ENCODE measurements around the gene HYLS1. TPM values are rescaled to one million over a fixed set of nuclear protein-coding genes. Genes with fewer than 3 reads are reported as not detected.
A peak's percentile ranks its signal among the peaks of the same experiment; 100 is the strongest.
"Not testable (repeated sequence)": the region's sequence is repeated elsewhere in the genome, so short reads cannot be mapped to it uniquely, and the experiment has no call there.

The HYLS1 gene
- total RNA-seq, 1 donor from 2014 or later = 4.7 TPM

GRCh38 chr11:125903711-125904659 lies 16.5 kb downstream of the HYLS1 start, which contains the start of gene DDX25:
Gene DDX25, plus strand, starts transcription at chr11:125904508. Its CDS starts 10 bp downstream, at chr11:125904518.
- no peak for TF ChIP-seq CTCF (IDR thresholded peaks at IDR 0.05; ENCODE audit: partially characterized antibody, unreplicated experiment)
- Mint-ChIP-seq H3K9me3 (ENCODE audit: unreplicated experiment) (peaks cover 8% of the 10 kb centered on the region), H3K27me3 (ENCODE audit: unreplicated experiment) (no peaks in the 10 kb centered on the region), H3K36me3 (ENCODE audit: unreplicated experiment) (peaks cover 8% of the 10 kb centered on the region), H3K4me3 (ENCODE audit: unreplicated experiment) (peak within 1 kb of the TSS; percentile 88), H3K4me1 (ENCODE audit: low read depth, unreplicated experiment) (peaks cover 6% of the 10 kb centered on the region), H3K27ac (ENCODE audit: unreplicated experiment) (peak within 1 kb of the TSS; percentile 24)
- DNase-seq = peak; percentile 88

GRCh38 chr11:125904678-125905077 lies 17.2 kb downstream of the HYLS1 start:
- Mint-ChIP-seq H3K36me3 (ENCODE audit: unreplicated experiment) (peaks cover 8% of the 10 kb centered on the region), H3K27me3 (ENCODE audit: unreplicated experiment) (no peaks in the 10 kb centered on the region), H3K4me1 (ENCODE audit: low read depth, unreplicated experiment) (peaks cover 6% of the 10 kb centered on the region), H3K9me3 (ENCODE audit: unreplicated experiment) (peaks cover 8% of the 10 kb centered on the region), H3K4me3 (ENCODE audit: unreplicated experiment) (peak overlapping the region; percentile 59), H3K27ac (ENCODE audit: unreplicated experiment) (no peak overlapping the region)
- no peak for TF ChIP-seq CTCF (IDR thresholded peaks at IDR 0.05; ENCODE audit: partially characterized antibody, unreplicated experiment)
- no peak for DNase-seq

GRCh38 chr11:125910226-125910849 lies 22.9 kb downstream of the HYLS1 start:
- peaks cover 2% of the 10 kb centered on the region for H3K27me3 Mint-ChIP-seq (ENCODE audit: unreplicated experiment)
- H3K9me3 Mint-ChIP-seq (ENCODE audit: unreplicated experiment) = peaks cover 3% of the 10 kb centered on the region
- TF ChIP-seq CTCF (IDR thresholded peaks at IDR 0.05; ENCODE audit: partially characterized antibody, unreplicated experiment) = no peak
- H3K36me3 Mint-ChIP-seq (ENCODE audit: unreplicated experiment) = peaks cover 5% of the 10 kb centered on the region
- no peak for DNase-seq
- no peak overlapping the region for H3K4me3 Mint-ChIP-seq (ENCODE audit: unreplicated experiment)
- H3K27ac Mint-ChIP-seq (ENCODE audit: unreplicated experiment) = no peak overlapping the region
- H3K4me1 Mint-ChIP-seq (ENCODE audit: low read depth, unreplicated experiment) = peaks cover 9% of the 10 kb centered on the region

- H3K27me3 Mint-ChIP-seq (ENCODE audit: unreplicated experiment); H3K4me1 Mint-ChIP-seq (ENCODE audit: low read depth, unreplicated experiment); H3K4me3 Mint-ChIP-seq (ENCODE audit: unreplicated experiment); H3K36me3 Mint-ChIP-seq (ENCODE audit: unreplicated experiment); DNase-seq; H3K27ac Mint-ChIP-seq (ENCODE audit: unreplicated experiment); H3K9me3 Mint-ChIP-seq (ENCODE audit: unreplicated experiment): not testable (repeated sequence)
Observed at GRCh38 chr11:125914601-125915000, 27.1 kb downstream of the HYLS1 start.

GRCh38 chr11:125916683-125917347 lies 29.3 kb downstream of the HYLS1 start:
- no peak for TF ChIP-seq CTCF (IDR thresholded peaks at IDR 0.05; ENCODE audit: partially characterized antibody, unreplicated experiment)
- Mint-ChIP-seq H3K9me3 (ENCODE audit: unreplicated experiment) (no peaks in the 10 kb centered on the region), H3K27ac (ENCODE audit: unreplicated experiment) (no peak overlapping the region), H3K4me3 (ENCODE audit: unreplicated experiment) (no peak overlapping the region), H3K27me3 (ENCODE audit: unreplicated experiment) (peaks cover 4% of the 10 kb centered on the region), H3K36me3 (ENCODE audit: unreplicated experiment) (no peaks in the 10 kb centered on the region), H3K4me1 (ENCODE audit: low read depth, unreplicated experiment) (peaks cover 4% of the 10 kb centered on the region)
- no peak for DNase-seq

Measured in glutamatergic neuron (in vitro differentiated cells).